WERI-Rb-1 (cell line): ENCODE data around the gene MRPL36.

Experiments
- DNase-seq: peaks from one replicate; pipeline ENCODE4 v3.0.0-alpha.2; 2020
- H3K27ac ChIP-seq: fragments of 250-450 bp; sonication (Bioruptor Pico); 2 replicates; pipeline ENCODE4 v1.5.1; 2020; ENCODE audit warnings: mild to moderate bottlenecking, moderate library complexity
- H3K27me3 ChIP-seq: fragments of 250-450 bp; sonication (Bioruptor Pico); 2 replicates; pipeline ENCODE4 v1.5.1; 2021; ENCODE audit warnings: mild to moderate bottlenecking, low read depth, moderate library complexity; ENCODE audit not compliant: insufficient read depth, severe bottlenecking
- H3K36me3 ChIP-seq: fragments of 250-450 bp; sonication (Bioruptor Pico); 2 replicates; pipeline ENCODE4 v1.5.1; 2020; ENCODE audit warnings: mild to moderate bottlenecking, moderate library complexity
- H3K4me3 ChIP-seq: 2 replicates; pipeline ENCODE4 v1.5.1; 2011; ENCODE audit warnings: low read depth, mild to moderate bottlenecking, control low read depth, low read length
- H3K9me3 ChIP-seq: fragments of 250-450 bp; sonication (Bioruptor Pico); 2 replicates; pipeline ENCODE4 v1.5.1; 2021; ENCODE audit warnings: mild to moderate bottlenecking, moderate library complexity; ENCODE audit not compliant: severe bottlenecking
- TF ChIP-seq, protein P1 (sequence below): IDR thresholded peaks from 2 replicates; pipeline ENCODE4 v1.5.1; 2011; ENCODE audit warnings: low read depth, mild to moderate bottlenecking, control low read depth, inconsistent platforms, low read length

Gene MRPL36

DNA sequence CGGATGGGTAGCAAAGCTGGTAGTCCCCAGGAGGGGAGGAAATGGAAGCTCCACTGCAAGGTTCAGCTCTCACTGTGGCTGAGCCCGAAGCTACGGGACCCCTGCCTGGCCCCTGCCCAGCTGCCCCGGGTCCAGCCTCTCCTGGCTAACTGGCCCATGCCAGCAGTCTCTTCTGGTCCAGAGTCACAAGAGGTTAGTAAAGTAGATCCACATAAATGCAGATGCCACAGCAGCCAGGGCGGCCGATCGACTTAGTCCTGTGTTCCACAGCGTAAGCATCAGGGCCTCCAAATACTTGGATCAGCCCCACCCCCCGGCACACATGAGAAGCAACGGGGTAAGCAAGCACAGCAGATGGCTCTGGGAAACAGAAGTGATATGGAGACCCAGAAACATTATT lies 42.1 kb downstream of the MRPL36 start:
- Histone ChIP-seq H3K4me3 (no peak overlapping the region), H3K36me3 (no peaks in the 10 kb centered on the region), H3K9me3 (peaks cover 10% of the 10 kb centered on the region), H3K27ac (no peak overlapping the region), H3K27me3 (peaks cover 95% of the 10 kb centered on the region)
- DNase-seq: no peak
- TF ChIP-seq, protein P1, sequence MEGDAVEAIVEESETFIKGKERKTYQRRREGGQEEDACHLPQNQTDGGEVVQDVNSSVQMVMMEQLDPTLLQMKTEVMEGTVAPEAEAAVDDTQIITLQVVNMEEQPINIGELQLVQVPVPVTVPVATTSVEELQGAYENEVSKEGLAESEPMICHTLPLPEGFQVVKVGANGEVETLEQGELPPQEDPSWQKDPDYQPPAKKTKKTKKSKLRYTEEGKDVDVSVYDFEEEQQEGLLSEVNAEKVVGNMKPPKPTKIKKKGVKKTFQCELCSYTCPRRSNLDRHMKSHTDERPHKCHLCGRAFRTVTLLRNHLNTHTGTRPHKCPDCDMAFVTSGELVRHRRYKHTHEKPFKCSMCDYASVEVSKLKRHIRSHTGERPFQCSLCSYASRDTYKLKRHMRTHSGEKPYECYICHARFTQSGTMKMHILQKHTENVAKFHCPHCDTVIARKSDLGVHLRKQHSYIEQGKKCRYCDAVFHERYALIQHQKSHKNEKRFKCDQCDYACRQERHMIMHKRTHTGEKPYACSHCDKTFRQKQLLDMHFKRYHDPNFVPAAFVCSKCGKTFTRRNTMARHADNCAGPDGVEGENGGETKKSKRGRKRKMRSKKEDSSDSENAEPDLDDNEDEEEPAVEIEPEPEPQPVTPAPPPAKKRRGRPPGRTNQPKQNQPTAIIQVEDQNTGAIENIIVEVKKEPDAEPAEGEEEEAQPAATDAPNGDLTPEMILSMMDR: no peak

GRCh38 chr5:1756481-1756880 lies 43.2 kb downstream of the MRPL36 start:
- Histone ChIP-seq H3K27me3 (peaks cover 95% of the 10 kb centered on the region), H3K4me3 (no peak overlapping the region), H3K36me3 (no peaks in the 10 kb centered on the region), H3K27ac (no peak overlapping the region), H3K9me3 (peaks cover 10% of the 10 kb centered on the region)
- TF ChIP-seq, protein P1: no peak
- no peak for DNase-seq

DNA sequence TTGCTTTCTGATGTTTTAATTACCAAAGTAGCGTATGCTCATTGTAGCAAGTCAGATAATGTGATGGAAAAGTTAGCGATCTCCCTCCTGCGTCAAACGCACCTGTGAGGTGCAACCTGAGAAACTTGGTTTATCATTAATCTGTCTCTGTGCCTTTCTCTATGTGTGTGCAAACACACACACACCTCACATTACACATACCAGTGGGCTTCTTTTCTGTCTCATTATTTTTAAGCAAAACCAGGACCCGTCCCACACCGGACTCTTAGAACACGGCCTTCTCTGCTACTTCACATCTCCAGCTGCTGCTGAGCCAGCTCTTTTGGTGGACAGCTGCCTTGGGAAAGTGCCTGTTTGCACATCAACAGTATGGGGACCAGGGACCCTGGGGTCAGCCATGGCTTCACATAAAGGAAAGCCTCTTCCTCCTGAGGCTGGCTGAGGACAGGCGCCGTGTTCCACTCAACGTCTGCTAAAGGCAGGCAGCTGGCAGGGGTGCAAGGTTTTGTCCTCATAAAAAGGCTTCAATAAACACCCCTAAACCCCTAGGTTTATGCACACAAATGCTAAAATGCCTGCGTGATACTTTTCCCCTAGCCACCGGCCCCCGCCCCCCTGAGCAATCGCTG lies 44.2 kb downstream of the MRPL36 start:
- DNase-seq: no peak
- Histone ChIP-seq H3K9me3 (peaks cover 10% of the 10 kb centered on the region), H3K4me3 (no peak overlapping the region), H3K27me3 (peaks cover 93% of the 10 kb centered on the region), H3K27ac (no peak overlapping the region), H3K36me3 (no peaks in the 10 kb centered on the region)
- TF ChIP-seq, protein P1: no peak

GRCh38 chr5:1754531-1755220 lies 45.0 kb downstream of the MRPL36 start:
- Histone ChIP-seq H3K27me3 (peaks cover 93% of the 10 kb centered on the region), H3K27ac (no peak overlapping the region), H3K36me3 (no peaks in the 10 kb centered on the region), H3K4me3 (no peak overlapping the region), H3K9me3 (peaks cover 10% of the 10 kb centered on the region)
- TF ChIP-seq, protein P1: no peak
- DNase-seq: no peak

GRCh38 chr5:1753490-1753889 lies 46.1 kb downstream of the MRPL36 start:
- Histone ChIP-seq H3K36me3 (no peaks in the 10 kb centered on the region), H3K4me3 (no peak overlapping the region), H3K27me3 (peaks cover 95% of the 10 kb centered on the region), H3K27ac (no peak overlapping the region), H3K9me3 (peaks cover 6% of the 10 kb centered on the region)
- DNase-seq: no peak
- TF ChIP-seq, protein P1: no peak
